ENCODE data around the gene DHRS7B.
"Not testable (repeated sequence)": the region's sequence is repeated elsewhere in the genome, so short reads cannot be mapped to it uniquely, and the experiment has no call there.

Gene DHRS7B

GRCh38 chr17:21217346-21217745 is 90.6 kb downstream of the DHRS7B start:
- no peak for TF ChIP-seq ZFX (IDR thresholded peaks at IDR 0.05; ENCODE audit: borderline replicate concordance)
- no peak for TF ChIP-seq CTCF (IDR thresholded peaks at IDR 0.05)
- H3K27ac ChIP-seq: no peak overlapping the region

GRCh38 chr17:21218101-21218500 is 91.3 kb downstream of the DHRS7B start:
- no peak for TF ChIP-seq CTCF (IDR thresholded peaks at IDR 0.05)
- TF ChIP-seq ZFX (IDR thresholded peaks at IDR 0.05; ENCODE audit: borderline replicate concordance): no peak
- no peak overlapping the region for H3K27ac ChIP-seq

- H3K27ac ChIP-seq: 0 out of 2 replicates have a peak overlapping the region, but pooled peaks have one; percentile 10
- TF ChIP-seq CTCF (IDR thresholded peaks at IDR 0.05) (no peak), ZFX (IDR thresholded peaks at IDR 0.05; ENCODE audit: borderline replicate concordance) (no peak)
Observed at GRCh38 chr17:21218831-21219380, 92.1 kb downstream of the DHRS7B start.

GRCh38 chr17:21223086-21223485 is 96.3 kb downstream of the DHRS7B start:
- TF ChIP-seq CTCF (IDR thresholded peaks at IDR 0.05): no peak
- no peak for TF ChIP-seq ZFX (IDR thresholded peaks at IDR 0.05; ENCODE audit: borderline replicate concordance)
- no peak overlapping the region for H3K27ac ChIP-seq

GRCh38 chr17:21227277-21227676 is 100.5 kb downstream of the DHRS7B start:
- H3K27ac ChIP-seq: not testable (repeated sequence)

- TF ChIP-seq CTCF (IDR thresholded peaks at IDR 0.05): no peak
- no peak for TF ChIP-seq ZFX (IDR thresholded peaks at IDR 0.05; ENCODE audit: borderline replicate concordance)
- no peak overlapping the region for H3K27ac ChIP-seq
Observed at GRCh38 chr17:21228111-21228510, 101.3 kb downstream of the DHRS7B start.

- no peak overlapping the region for H3K27ac ChIP-seq
- TF ChIP-seq ZFX (IDR thresholded peaks at IDR 0.05; ENCODE audit: borderline replicate concordance) (no peak), CTCF (IDR thresholded peaks at IDR 0.05) (no peak)
Observed at GRCh38 chr17:21228845-21229244, 102.1 kb downstream of the DHRS7B start.

- H3K27ac ChIP-seq: no peak overlapping the region
- TF ChIP-seq ZFX (IDR thresholded peaks at IDR 0.05; ENCODE audit: borderline replicate concordance): no peak
Observed at GRCh38 chr17:21231533-21231932, 104.8 kb downstream of the DHRS7B start.

Measured in 22Rv1 (cell line).